OCI-LY7 (cell line): Measurements from ENCODE around the gene BCL2L13. TPM values are rescaled to one million over a fixed set of nuclear protein-coding genes. Genes with fewer than 3 reads are reported as not detected.

Experiments used
- BruUV-seq: library from RNA; stranded (reverse); fragments of 400-500 nt; replicated peaks from 2 replicates; lab custom pipeline; 2021; lab: Mats Ljungman, UMichigan
- CTCF ChIA-PET: fragments of 300-600 bp; sonication (Branson Sonifier 250); formaldehyde crosslinking; loops from one replicate; lab custom pipeline; 2022; ENCODE audit warnings: antibody characterized with exemption; ENCODE audit not compliant: unreplicated experiment; lab: Charles Lee
- POLR2A ChIA-PET: fragments of 300-600 bp; sonication (Branson Sonifier 250); formaldehyde crosslinking; loops from one replicate; lab custom pipeline; 2022; ENCODE audit warnings: antibody characterized with exemption; lab: Charles Lee
- DNase-seq: peaks from one replicate; pipeline ENCODE4 v3.0.0-alpha.2; 2015; ENCODE audit warnings: low spot score
- H2AFZ ChIP-seq: fragments of 200-600 bp; sonication (generic), shearing (Covaris generic); 2 replicates; pipeline ENCODE4 v1.6.1; 2014; ENCODE audit warnings: mild to moderate bottlenecking, antibody characterized with exemption, low read length, moderate library complexity
- H3K27ac ChIP-seq: fragments of 200-600 bp; sonication (generic); 2 replicates; pipeline ENCODE4 v1.5.1; 2014; ENCODE audit warnings: mixed run types, low read depth, mild to moderate bottlenecking, moderate library complexity, low read length, inconsistent platforms; ENCODE audit not compliant: poor library complexity, severe bottlenecking
- H3K36me3 ChIP-seq: fragments of 200-600 bp; sonication (generic); 2 replicates; pipeline ENCODE4 v1.6.1; 2014; ENCODE audit warnings: mild to moderate bottlenecking, antibody characterized with exemption, low read length, moderate library complexity, mixed read lengths; ENCODE audit not compliant: insufficient read depth
- H3K4me1 ChIP-seq: fragments of 200-600 bp; sonication (generic); 2 replicates; pipeline ENCODE4 v1.5.1; 2014; ENCODE audit warnings: mild to moderate bottlenecking, low read length; ENCODE audit not compliant: insufficient read depth, poor library complexity, severe bottlenecking
- H3K4me2 ChIP-seq: fragments of 200-600 bp; sonication (generic); 2 replicates; pipeline ENCODE4 v1.6.1; 2014; ENCODE audit warnings: mild to moderate bottlenecking, low read length
- H3K4me3 ChIP-seq: fragments of 200-600 bp; sonication (generic); 2 replicates; pipeline ENCODE4 v1.5.1; 2014; ENCODE audit warnings: mild to moderate bottlenecking, low read depth, low read length; ENCODE audit not compliant: poor library complexity, severe bottlenecking
- H3K79me2 ChIP-seq: fragments of 200-600 bp; sonication (generic); 2 replicates; pipeline ENCODE4 v1.6.1; 2016; ENCODE audit warnings: low read depth, mild to moderate bottlenecking, low read length, moderate library complexity, mixed read lengths; ENCODE audit not compliant: insufficient read depth
- H3K9me2 ChIP-seq: fragments of 200-600 bp; sonication (generic); 2 replicates; pipeline ENCODE4 v1.6.1; 2016; ENCODE audit warnings: mild to moderate bottlenecking, low read length, mixed read lengths; ENCODE audit not compliant: insufficient read depth
- H3K9me3 ChIP-seq: fragments of 200-600 bp; sonication (generic); 2 replicates; pipeline ENCODE4 v1.6.1; 2014; ENCODE audit warnings: mild to moderate bottlenecking, mixed run types, low read length, mixed read lengths
- H4K20me1 ChIP-seq: fragments of 200-600 bp; sonication (generic); 2 replicates; pipeline ENCODE4 v1.6.1; 2014; ENCODE audit warnings: mild to moderate bottlenecking, antibody characterized with exemption, low read length, moderate library complexity, mixed read lengths; ENCODE audit not compliant: insufficient read depth
- CTCF ChIP-seq: fragments of 200-600 bp; sonication (generic); conservative IDR thresholded peaks from 2 replicates; pipeline ENCODE4 v1.5.1; 2014; ENCODE audit warnings: mild to moderate bottlenecking, antibody characterized with exemption, low read length, moderate library complexity, mixed read lengths
- EZH2phosphoT487 ChIP-seq: fragments of 200-600 bp; sonication (generic); IDR thresholded peaks from 2 replicates; pipeline ENCODE4 v1.6.1; 2018; ENCODE audit warnings: low read depth, borderline replicate concordance, mild to moderate bottlenecking, mixed run types, antibody characterized with exemption, low read length, moderate library complexity, mixed read lengths
- intact Hi-C: fragments of 100-400 bp; cut with micrococcal nuclease; formaldehyde crosslinking; loops from one replicate; pipeline ENCODE4 v1.10.0; 2022; ENCODE audit not compliant: unreplicated experiment
- total RNA-seq, 2 experiments: library from RNA; depleted of rRNA in 1 of 2; stranded (reverse); fragments of >200 nt in 1 of 2; shearing (Covaris generic) in 1 of 2; gene quantifications; 2 replicates each; pipeline ENCODE4 v1.2.3, GENCODE V29; 2014 to 2022

BCL2L13 gene
- total RNA-seq, 2 experiments from 2014 or later, result 25.2 to 38.3 TPM

DNA sequence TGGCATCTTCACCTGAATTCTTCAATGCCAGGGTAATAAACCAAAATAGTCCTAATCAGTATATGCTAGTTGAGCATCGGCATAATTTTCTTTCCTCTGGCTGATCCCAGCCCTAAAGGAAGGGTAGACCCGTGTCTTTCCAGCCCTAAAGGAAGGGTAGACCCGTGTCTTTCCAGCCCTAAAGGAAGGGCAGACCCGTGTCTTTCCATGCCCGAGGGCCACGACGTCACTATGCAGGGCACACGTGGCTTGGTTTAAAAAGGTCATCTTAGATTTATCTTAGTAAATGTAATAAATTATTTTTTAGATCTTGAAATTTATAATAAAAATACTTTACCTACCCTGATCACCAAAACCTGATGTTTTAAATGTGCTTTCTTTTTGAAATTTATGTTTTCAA lies 90.2 kb downstream of the BCL2L13 start:
- H3K4me2 ChIP-seq, result no peak overlapping the region
- ChIA-PET POLR2A (no interaction called here), CTCF (no interaction called here)
- no peak overlapping the region for H3K4me3 ChIP-seq
- no peaks in the 10 kb centered on the region for H3K9me2 ChIP-seq
- TSS peak; percentile 66 for BruUV-seq
- no peak overlapping the region for H3K27ac ChIP-seq
- no peaks in the 10 kb centered on the region for H4K20me1 ChIP-seq
- no peaks in the 10 kb centered on the region for H3K4me1 ChIP-seq
- no peaks in the 10 kb centered on the region for H3K79me2 ChIP-seq
- no peaks in the 10 kb centered on the region for H3K9me3 ChIP-seq
- H2AFZ ChIP-seq, result no peak overlapping the region
- TF ChIP-seq EZH2phosphoT487, result no peak
- no peak for TF ChIP-seq CTCF
- H3K36me3 ChIP-seq, result peaks cover 59% of the 10 kb centered on the region; the same call in 1 of the 2 replicates
- intact Hi-C loops, result no loop called here
- no peak for DNase-seq

GRCh38 chr22:17729561-17729960 lies 91.0 kb downstream of the BCL2L13 start:
- CTCF ChIA-PET, result no interaction called here
- Histone ChIP-seq H3K4me3 (no peak overlapping the region), H3K9me2 (no peaks in the 10 kb centered on the region), H3K4me1 (no peaks in the 10 kb centered on the region), H3K4me2 (no peak overlapping the region), H3K9me3 (no peaks in the 10 kb centered on the region), H3K36me3 (peaks cover 67% of the 10 kb centered on the region), H3K27ac (no peak overlapping the region), H2AFZ (no peak overlapping the region), H4K20me1 (no peaks in the 10 kb centered on the region), H3K79me2 (no peaks in the 10 kb centered on the region)
- intact Hi-C loops, result no loop called here
- TF ChIP-seq EZH2phosphoT487 (no peak), CTCF (no peak)
- POLR2A ChIA-PET, result interaction anchor here (0.6 kb wide), 1 partner anchor 262 kb away, joined by 3 read pairs; no protein-coding TSS in a partner anchor
- BruUV-seq, result no TSS peak
- DNase-seq, result no peak

DNA sequence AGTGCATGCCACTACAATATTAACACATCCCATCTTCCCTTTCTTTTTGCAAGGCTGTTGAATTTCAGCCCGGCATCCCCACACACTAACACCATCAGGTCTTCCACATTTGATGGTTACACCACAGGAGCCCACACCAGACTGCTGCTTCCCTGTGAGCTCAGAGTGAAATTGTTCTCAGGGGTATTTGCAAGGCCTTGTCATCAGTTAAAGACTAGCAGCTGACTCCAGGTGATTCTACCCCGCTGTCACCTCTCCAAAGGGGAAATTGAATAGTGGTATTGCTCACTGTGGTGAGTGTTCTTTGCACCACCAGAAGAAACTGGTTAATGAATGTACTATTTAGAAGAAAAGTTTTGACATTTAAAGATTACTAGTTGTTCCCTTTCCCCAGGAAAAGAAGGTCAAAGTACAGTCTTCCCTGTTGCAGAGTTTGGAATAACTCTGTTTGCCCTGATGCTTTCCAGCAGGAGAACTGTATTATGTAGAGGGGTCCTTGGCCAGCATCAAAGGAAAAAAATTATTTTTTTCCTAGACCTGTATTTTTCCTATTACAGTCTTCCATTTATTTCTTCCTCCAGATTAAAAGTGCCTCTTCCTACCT lies 93.8 kb downstream of the BCL2L13 start:
- POLR2A ChIA-PET, result no interaction called here
- DNase-seq, result no peak
- Histone ChIP-seq H3K79me2 (no peaks in the 10 kb centered on the region), H3K4me3 (no peak overlapping the region), H4K20me1 (no peaks in the 10 kb centered on the region), H3K27ac (no peak overlapping the region), H3K4me2 (no peak overlapping the region), H3K9me2 (no peaks in the 10 kb centered on the region), H3K9me3 (no peaks in the 10 kb centered on the region), H3K4me1 (no peaks in the 10 kb centered on the region), H2AFZ (no peak overlapping the region), H3K36me3 (peaks cover 80% of the 10 kb centered on the region)
- intact Hi-C loops, result no loop called here
- CTCF ChIA-PET, result no interaction called here
- TF ChIP-seq EZH2phosphoT487 (no peak), CTCF (no peak)
- BruUV-seq, result no TSS peak
